Heart right ventricle (tissue), 16 donors: Measurements from ENCODE around the gene BCL2. TPM values are rescaled to one million over a fixed set of nuclear protein-coding genes. Genes with fewer than 3 reads are reported as not detected.

ENCODE experiments used
- ATAC-seq, 8 donors: fragments of 200-7000 bp; cut with Tn5 transposase; one replicate each; pipeline ENCODE4 v1.9.1; 2020; ENCODE audit warnings: mild to moderate bottlenecking in 8 of 8, moderate library complexity in 8 of 8, moderate number of reproducible peaks in 1 of 8
- DNase-seq, 2 donors: peaks; one replicate each; pipeline ENCODE4 v3.0.0-alpha.2; 2020
- H3K27ac ChIP-seq, 10 donors: fragments of 200-600 bp; sonication (generic) in 2 of 10; one replicate each; pipeline versions ENCODE4 v1.5.0 to v1.8.0; 2020 to 2022; ENCODE audit warnings: mild to moderate bottlenecking in 3 of 10
- H3K27me3 ChIP-seq, 7 donors: fragments of 200-600 bp; one replicate each; pipeline ENCODE4 v1.8.0; 2021 to 2022; ENCODE audit warnings: mild to moderate bottlenecking in 2 of 7
- H3K36me3 ChIP-seq, 9 donors: fragments of 200-600 bp; sonication (generic) in 1 of 9; one replicate each; pipeline versions ENCODE4 v1.5.0 to v1.8.0; 2020 to 2022; ENCODE audit warnings: mild to moderate bottlenecking in 2 of 9
- H3K4me1 ChIP-seq, 9 donors: fragments of 200-600 bp; sonication (generic) in 1 of 9; one replicate each; pipeline versions ENCODE4 v1.5.0 to v1.8.0; 2020 to 2022; ENCODE audit warnings: mild to moderate bottlenecking in 4 of 9
- H3K4me3 ChIP-seq, 10 donors: fragments of 200-600 bp; sonication (generic) in 2 of 10; one replicate each; pipeline versions ENCODE4 v1.5.0 to v1.8.0; 2020 to 2022; ENCODE audit warnings: mild to moderate bottlenecking in 7 of 10, moderate library complexity in 2 of 10
- H3K9me3 ChIP-seq, 11 donors: fragments of 200-600 bp in 10 of 11; sonication (generic) in 2 of 11; one replicate each; pipeline versions ENCODE4 v1.5.0 to v1.8.0; 2013 to 2022; ENCODE audit warnings: mild to moderate bottlenecking in 2 of 11, control low read depth in 1 of 11, moderate library complexity in 1 of 11
- CTCF ChIP-seq, 9 donors: fragments of 200-600 bp; sonication (generic) in 2 of 9; IDR thresholded peaks; one replicate each; pipeline versions ENCODE4 v1.5.0 to v1.8.0; 2021 to 2022; ENCODE audit warnings: antibody characterized with exemption in 9 of 9, mild to moderate bottlenecking in 5 of 9, moderate library complexity in 1 of 9
- WGBS, 2 donors: extraction: QIAGEN DNeasy Blood & Tissue Kit; methylation state at CpG; one replicate each; pipeline ENCODE4 v1.1.7; 2013; ENCODE audit warnings: inconsistent platforms in 1 of 2; 5-methylcytosine and 5-hydroxymethylcytosine counted together
- intact Hi-C, 10 donors: fragments of 100-400 bp; cut with DNase I; formaldehyde crosslinking; loops; one replicate each; pipeline versions ENCODE4 v1.11.1 to v1.14.2; 2022
- polyA plus RNA-seq, 2 donors: library from polyadenylated mRNA; stranded (reverse); fragments of 200-250 nt; gene quantifications; one replicate each; pipeline ENCODE4 v1.2.3, GENCODE V29; 2013
- total RNA-seq, 10 donors: library from RNA; stranded (reverse); fragmentation: NEBNext Ultra II Directional in 3 of 10; extraction: Animal tissue kit (Norgen Biotek cat#: 25700) in 3 of 10; gene quantifications; one replicate each; pipeline versions ENCODE4 v1.2.1 to v1.2.4, GENCODE V29; 2021 to 2023
- donor health status: Arrhythmogenic right ventricular cardiomyopathy.
- donor health status: ischemic (EF 13 %, LVEDD 7.1; RV severe dilation, severe dysfunction).
- donor health status: healthy with polysubstance abuse.
- donor health status: DM: no; HTN: yes; CAD: no.
- donor health status: DM: no; HTN: no; CAD: no.
- donor health status: ischemic (EF 25% LVEDD 6.9; RV normal size, moderate dysfunction).
- donor health status: ischemic (EF 25% LVEDD 5.7; RV mildly dilated, moderate dysfunction).
- donor health status: healthy.
- donor health status: DM: yes; HTN: yes; CAD: no.
- donor health status: Ischemic cardiomyopathy.
- donor health status: ischemic (EF 35%, LVEDD 5.7; RV mildly dilated, moderate dysfunction).
- donor health status: nonischemic (EF 11% LVEDD 7.7; RV severe dilation, severe dysfunction).
- donor health status: DM: yes; HTN: yes; CAD: no.
- donor health status: PGD.
- donor health status: ischemic (EF 29% LVEDD 5.4; RV normal size, mild dysfunction).
- donor health status: nonischemic (EF 23%, LVEDD 6.1; RV moderate dilation, normal function).

Gene BCL2
- total and polyA plus RNA-seq, 12 donors, result 1.5 to 23.1 (median 9.6) TPM

GRCh38 chr18:63282793-63283192 is 36.8 kb downstream of the BCL2 start:
- ATAC-seq (no peak), DNase-seq (no peak)
- H3K4me3 ChIP-seq, result no peak overlapping the region
- no peaks in the 10 kb centered on the region for H3K27me3 ChIP-seq
- H3K9me3 ChIP-seq, result no peaks in the 10 kb centered on the region
- peaks cover 0 to 37% (median 13%) of the 10 kb centered on the region in 9 donors for H3K4me1 ChIP-seq
- no peak overlapping the region for H3K27ac ChIP-seq
- TF ChIP-seq CTCF (IDR thresholded peaks at IDR 0.05), result no peak
- H3K36me3 ChIP-seq, result no peaks in the 10 kb centered on the region
- intact Hi-C loops, result loop anchor here in 1 of 10 donors (5.0 kb wide), 1 partner anchor 35 kb away; no protein-coding TSS in a partner anchor

- H3K9me3 ChIP-seq, result no peaks in the 10 kb centered on the region
- no peak overlapping the region for H3K4me3 ChIP-seq
- DNase-seq, result no peak
- intact Hi-C loops, result no loop called here
- no peak overlapping the region for H3K27ac ChIP-seq
- no peak for TF ChIP-seq CTCF (IDR thresholded peaks at IDR 0.05)
- no peaks in the 10 kb centered on the region for H3K27me3 ChIP-seq
- peaks cover 0 to 30% (median 19%) of the 10 kb centered on the region in 9 donors for H3K4me1 ChIP-seq
- ATAC-seq, result no peak
- H3K36me3 ChIP-seq, result no peaks in the 10 kb centered on the region
- 92 to 93% methylated on average over 13 of the region's 13 CpGs for WGBS, 2 donors
Observed at GRCh38 chr18:63273222-63273927, 46.2 kb downstream of the BCL2 start.

DNA sequence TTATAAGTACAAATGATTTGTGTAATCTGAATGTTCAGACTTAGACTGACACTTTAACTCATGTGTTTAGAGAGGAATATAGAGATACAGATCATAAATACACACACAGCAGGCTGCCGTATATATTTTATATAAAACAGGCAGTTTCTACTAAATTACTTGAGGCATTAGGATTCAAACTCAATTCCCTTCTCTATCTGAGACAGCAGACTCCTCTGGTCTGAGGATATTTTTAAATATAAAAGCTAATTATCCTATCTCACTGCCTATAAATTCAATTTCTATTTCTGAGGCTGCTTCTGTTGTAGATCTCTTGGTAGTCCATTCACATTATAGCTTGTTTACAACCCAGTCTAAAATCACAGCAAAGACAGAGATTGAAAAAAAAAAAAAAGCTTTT is 46.9 kb downstream of the BCL2 start:
- WGBS, 2 donors, result 89 to 91% methylated on average over 1 of the region's 1 CpG
- Histone ChIP-seq H3K9me3 (no peaks in the 10 kb centered on the region), H3K27me3 (no peaks in the 10 kb centered on the region), H3K27ac (peak overlapping the region in 1 of 10 donors; percentile 53), H3K4me3 (no peak overlapping the region), H3K36me3 (no peaks in the 10 kb centered on the region), H3K4me1 (peaks cover 0 to 23% (median 12%) of the 10 kb centered on the region in 9 donors)
- intact Hi-C loops, result no loop called here
- ATAC-seq, result no peak
- no peak for DNase-seq
- TF ChIP-seq CTCF (IDR thresholded peaks at IDR 0.05), result no peak

- Histone ChIP-seq H3K36me3 (no peaks in the 10 kb centered on the region), H3K27ac (peak overlapping the region in 3 of 10 donors; percentile 18 to 53 (median 31)), H3K27me3 (no peaks in the 10 kb centered on the region), H3K4me1 (peaks cover 0 to 30% (median 12%) of the 10 kb centered on the region in 9 donors), H3K4me3 (no peak overlapping the region), H3K9me3 (no peaks in the 10 kb centered on the region)
- intact Hi-C loops, result no loop called here
- ATAC-seq (peak; percentile 29 to 85 (median 56)), DNase-seq (no peak)
- 59 to 77% methylated on average over 3 of the region's 3 CpGs for WGBS, 2 donors
- no peak for TF ChIP-seq CTCF (IDR thresholded peaks at IDR 0.05)
Observed at GRCh38 chr18:63271881-63272299, 47.7 kb downstream of the BCL2 start.
